GM21576 (cell line): ENCODE measurements around the gene FOS.
A peak's percentile ranks its signal among the peaks of the same experiment; 100 is the strongest.

ENCODE experiments used
- ATAC-seq: cut with Tn5 transposase; IDR thresholded peaks from one replicate; pipeline ENCODE4 v1.9.1; 2021; ENCODE audit warnings: mild to moderate bottlenecking, moderate library complexity; ENCODE audit not compliant: unreplicated experiment

FOS gene

GRCh38 chr14:75249958-75250336, 28.7 kb upstream of the FOS start:
- peak; percentile 17 for ATAC-seq

DNA sequence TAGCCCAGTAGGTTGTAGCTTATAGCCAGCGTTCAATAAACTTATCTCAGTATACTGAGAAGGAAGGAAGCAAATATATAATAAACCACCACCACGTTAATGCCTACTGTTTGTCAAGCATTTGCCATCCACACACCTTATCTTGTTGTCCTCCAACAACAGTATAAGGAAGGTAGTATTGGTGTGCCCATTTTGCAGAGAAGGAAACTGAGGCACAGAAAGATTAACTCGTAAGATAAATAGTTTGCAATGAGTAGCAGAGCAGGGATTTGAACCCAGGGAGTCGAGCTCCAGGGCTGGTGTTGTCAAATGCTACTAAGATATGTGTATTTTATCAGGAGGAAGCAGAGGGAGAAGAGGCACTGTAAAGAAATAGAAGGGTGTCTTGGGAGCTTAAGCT, 27.8 kb upstream of the FOS start:
- ATAC-seq = no peak

DNA sequence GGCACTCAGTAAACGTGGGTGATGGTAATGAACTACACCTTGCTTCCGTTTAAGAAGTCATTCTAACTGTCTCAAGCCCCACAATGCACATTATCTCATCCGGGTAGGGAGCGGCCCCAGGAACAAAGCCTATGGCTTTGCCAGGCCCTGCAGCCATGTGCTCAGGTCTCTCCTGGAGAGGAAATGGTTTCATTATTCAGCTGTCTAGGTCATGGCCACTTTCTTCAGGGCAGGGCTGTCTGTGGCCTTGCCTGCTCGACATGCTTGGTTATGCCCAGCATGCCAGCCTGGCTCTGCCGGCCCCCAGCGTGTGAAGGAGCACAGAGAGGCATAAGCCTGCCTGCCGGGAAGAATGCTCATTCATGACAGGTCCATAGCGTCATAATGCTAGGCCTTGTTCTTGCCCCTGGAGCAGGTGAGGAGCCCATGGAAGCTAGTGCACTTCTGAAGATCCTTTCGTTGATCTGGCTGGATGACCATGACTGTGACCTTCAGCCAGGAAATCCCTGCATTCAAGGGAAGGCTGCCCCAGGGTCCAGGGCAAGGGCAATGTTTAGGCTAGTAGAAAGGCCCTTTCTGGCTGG, 26.3 kb upstream of the FOS start:
- no peak for ATAC-seq

DNA sequence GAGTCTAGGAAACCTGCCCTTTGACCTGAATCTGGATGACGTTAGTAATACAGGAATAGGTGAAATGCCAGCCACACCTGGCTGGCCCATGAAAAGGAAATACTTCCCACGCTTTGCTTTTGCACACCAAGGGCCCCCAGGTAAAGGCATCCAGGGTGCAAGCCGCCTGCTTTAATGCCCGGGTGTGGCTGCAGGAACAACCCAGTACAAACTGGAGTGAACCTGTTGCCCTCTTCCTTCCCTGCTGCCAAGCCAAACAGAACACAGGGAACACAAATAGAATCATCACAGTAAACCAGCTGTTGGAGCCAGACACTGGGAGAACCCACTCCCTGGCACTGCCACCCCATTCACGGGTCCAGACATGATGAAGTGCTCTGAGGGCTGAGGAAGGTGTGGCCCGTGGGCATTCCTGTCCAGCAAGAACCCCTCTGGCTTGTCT, 24.2 kb upstream of the FOS start:
- no peak for ATAC-seq

DNA sequence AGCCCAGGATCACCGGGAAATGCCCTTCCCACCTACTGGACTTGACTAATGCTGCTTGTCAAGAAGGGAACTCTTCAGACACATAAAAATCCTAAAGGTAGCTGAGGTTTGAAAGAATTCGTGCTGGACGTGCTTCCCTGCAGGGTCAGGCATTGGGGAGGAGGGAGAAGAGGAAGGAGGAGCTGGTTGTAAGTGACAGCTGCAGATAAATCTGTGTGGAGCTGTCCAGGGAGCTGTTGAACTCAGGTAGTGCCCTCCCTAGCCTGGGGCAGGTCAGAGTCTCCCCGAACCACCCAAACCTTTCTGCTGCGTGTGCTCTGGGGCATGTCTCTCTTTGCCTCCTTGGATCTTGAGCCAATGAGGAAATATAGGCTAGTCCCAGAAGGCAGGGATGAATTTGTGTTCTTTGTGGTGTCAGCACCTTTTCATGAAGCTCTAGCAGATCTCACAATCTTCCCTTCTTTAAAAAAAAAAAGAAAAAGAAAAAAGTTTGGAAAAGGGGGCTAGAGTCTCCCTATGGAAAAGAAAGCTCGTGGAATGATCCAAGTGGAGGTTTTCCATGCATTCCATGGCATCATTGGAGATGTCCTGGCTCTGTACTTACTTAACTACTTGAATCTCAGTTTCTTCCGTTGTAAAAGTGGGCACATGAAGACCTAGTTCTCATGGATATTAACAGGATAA, 23.6 kb upstream of the FOS start:
- ATAC-seq = no peak

- ATAC-seq = peak; percentile 17
Observed at GRCh38 chr14:75258079-75258802, 20.4 kb upstream of the FOS start.

DNA sequence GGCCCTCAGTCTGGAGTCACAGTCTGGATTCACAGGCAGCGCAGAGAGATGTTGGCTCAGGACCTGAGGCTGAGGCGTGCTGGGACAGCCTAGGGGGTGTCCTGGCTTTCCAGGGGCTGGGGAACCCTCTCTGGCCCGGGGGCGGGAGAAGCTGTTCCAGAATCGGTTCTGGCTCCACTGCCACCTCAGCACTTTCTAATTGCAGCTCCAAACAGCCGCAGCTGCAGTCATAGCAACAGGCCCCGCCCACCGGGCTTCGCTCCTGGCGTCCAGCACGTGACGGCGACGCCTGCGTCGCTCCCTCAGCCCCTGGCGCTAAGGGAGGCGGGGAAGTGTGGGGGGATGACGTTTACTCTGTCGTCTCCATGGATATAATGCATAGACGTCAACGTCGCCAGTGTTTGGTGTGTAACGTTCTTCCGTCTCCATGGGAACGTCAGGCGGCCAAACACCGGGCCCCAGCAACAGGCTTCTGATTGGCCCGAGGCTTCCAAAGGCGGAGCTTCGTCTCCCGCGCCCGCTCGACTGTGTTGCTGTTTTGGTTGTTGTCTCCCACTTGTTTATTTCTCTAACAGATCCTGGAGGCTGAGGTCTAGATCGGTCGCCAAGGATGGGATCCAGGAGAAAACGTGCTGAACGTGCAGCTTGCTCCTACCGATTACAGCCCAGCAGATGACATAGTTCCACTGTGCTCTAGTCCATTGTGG, 19.7 kb upstream of the FOS start:
- peak; percentile 94 for ATAC-seq

DNA sequence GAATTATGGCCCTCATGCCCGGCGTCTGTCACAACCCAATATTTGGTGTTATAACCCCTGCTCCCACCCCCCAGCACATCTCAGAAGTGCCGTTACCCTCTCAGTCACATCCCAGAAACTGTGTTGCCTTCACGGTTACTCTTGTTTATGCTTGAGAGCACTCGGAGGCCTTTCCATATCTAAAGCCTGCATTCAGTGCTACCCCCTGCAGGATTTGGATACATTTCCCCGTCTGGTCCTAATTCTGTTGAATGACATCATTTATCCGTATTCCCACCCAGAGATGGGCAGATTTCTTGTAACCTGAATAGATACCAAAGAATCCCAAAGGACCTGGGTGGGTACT, 19.1 kb upstream of the FOS start:
- ATAC-seq = no peak

DNA sequence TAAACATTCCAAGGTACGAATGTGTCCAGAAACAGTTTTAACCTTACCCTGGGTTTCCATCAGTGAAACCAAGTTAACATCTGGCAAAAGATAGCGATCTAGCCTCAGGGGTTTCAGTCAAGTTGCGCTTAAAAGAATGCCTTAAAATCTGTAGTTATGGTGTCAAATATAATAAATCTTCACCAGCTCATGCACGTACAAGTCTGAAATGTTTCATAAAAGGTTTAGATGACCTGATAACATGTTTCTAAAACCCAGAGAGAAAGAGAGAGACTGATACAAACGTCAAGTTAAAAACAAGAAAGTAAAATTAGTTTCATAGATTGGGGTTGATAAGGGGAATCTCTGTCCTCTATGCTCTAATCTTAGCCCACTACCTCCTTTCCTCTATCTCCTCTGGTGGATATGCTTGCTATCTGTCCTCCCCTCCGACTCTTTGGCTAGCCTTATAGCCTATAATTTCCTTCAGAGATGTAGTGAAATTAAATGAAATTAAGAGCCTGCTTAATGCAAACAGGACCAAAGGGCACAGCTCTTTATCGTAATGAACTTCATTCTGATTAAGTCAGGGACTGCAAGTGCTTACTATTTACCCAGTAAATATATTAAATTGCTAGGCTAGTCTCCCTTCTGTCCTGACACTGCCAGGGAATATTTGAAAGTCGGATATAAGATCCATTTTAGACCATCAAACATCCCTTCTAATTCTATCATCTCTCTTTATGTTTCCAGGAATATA, 18.4 kb upstream of the FOS start:
- no peak for ATAC-seq

DNA sequence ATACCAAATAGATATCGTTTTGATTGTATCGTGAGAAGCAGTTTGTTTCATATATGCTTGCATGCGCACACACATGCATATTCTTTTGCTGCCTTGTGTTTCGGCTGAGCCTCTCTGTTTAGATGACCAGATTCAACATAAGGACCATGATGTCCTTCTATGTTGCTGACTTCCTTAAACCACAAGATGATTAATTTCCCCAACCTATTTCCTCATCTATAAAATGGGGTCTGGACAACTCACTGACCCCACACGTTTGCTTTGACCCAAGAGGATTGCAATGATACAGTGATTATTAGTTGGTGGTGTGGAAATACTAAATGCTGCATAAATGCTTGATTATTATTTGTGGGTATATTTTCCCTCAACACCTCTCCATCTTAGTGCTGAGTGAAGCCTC, 16.8 kb upstream of the FOS start:
- no peak for ATAC-seq

DNA sequence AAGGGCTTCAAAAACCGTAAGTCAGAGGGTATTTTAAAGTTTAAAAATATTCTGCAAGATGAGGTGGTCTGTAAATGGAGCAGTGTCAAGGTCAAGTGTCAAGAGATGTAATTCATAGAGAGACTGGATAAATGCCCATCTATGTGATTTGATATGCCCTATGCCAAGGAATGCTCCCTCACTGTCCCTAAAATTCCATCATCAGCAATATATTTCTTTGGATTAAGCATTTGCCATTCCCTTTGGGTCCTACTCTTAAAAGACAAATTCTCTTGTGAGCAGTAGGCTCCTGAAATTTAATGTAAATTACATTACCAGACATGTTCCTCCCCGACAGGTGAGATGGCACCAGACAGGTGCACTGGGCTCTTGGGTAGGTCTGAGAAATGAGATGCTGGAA, 16.0 kb upstream of the FOS start:
- no peak for ATAC-seq

- ATAC-seq = no peak
Observed at GRCh38 chr14:75264036-75264435, 14.6 kb upstream of the FOS start.

DNA sequence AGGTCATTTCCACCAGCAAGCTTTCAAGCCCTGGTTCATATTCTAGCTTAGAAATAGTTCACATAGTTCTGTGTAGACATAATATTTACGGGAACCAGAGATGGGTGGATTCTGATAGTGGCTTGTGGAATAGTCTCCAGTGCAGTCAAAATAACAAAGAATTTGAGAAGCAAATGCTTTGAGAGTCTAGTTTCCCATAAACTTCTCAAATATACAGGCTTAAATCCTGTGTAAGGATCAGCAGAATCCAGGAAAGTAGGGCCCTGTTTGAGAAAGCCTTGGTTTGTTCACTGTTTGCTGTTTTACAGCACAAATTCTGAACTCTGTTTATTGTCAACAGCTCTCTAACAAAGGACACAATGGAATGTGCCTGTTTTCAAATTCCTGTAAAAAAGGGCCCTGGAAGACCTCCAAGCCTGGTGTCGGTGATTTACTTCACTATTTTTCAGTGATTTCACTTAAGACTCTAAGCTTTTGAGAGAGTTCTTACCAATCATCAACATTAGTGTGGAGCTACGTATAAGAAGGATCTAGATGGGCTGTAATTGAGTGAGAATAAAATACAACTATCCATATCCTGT, 11.4 kb upstream of the FOS start:
- no peak for ATAC-seq

DNA sequence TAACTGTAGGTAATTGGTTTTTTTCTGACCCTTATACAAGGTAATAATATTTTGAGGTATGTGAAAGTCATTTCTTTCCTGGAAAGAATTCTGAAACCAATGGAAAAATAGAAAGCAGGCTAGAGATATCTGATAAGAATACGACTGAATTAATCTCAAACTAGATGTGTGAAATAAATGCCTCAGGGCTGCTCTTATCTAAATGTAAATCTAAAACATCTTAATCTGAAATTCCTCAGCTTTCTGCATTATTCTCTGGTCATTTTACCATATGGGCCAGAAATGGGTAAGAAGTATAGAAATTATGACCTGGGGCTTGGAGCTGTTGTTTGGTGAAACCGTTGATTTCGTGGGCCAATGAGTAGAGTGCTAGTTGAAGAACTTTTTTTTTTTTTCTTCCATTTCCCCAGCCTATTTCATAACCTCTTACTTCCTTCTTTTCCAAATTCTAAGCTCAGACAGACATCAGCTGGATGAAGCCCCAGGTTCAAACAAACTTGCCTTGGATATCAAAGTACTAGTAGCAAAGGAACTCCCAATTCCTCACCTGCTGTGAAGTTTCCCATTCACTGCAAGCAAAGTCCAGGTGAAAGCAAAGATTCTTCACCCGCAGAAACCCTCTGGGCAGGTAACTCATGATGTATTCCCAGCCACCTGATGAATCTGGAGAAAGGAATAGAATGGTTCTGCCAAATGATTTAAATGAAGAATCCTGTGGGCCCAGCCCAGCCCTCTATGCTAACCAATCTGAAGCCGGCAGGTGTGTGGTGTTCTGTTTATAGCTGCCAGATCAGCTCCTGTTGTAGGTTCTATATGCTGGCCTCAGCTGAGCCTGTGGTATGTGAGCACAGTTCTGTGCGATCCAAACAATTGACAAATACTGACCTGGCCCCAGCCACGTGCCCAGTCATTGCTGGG, 9.7 kb upstream of the FOS start:
- ATAC-seq = no peak

DNA sequence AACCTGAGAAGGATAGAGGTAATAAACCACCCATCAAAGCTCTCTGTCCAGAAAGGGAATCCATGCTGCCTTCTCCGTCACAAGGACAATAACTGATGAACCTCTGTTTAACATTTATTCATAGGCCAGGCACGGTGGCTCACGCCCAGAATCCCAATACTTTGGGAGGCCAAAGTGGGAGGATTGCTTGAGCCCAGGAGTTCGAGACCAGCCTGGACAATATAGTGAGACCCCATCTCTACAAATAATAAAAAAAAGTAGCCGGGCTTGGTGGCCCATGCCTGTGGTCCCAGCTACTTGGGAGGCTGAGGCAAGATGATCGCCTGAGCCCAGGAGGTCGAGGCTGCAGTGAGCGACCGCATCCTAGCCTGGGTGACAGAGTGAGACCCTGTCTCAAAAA, 7.1 kb upstream of the FOS start:
- ATAC-seq = no peak

DNA sequence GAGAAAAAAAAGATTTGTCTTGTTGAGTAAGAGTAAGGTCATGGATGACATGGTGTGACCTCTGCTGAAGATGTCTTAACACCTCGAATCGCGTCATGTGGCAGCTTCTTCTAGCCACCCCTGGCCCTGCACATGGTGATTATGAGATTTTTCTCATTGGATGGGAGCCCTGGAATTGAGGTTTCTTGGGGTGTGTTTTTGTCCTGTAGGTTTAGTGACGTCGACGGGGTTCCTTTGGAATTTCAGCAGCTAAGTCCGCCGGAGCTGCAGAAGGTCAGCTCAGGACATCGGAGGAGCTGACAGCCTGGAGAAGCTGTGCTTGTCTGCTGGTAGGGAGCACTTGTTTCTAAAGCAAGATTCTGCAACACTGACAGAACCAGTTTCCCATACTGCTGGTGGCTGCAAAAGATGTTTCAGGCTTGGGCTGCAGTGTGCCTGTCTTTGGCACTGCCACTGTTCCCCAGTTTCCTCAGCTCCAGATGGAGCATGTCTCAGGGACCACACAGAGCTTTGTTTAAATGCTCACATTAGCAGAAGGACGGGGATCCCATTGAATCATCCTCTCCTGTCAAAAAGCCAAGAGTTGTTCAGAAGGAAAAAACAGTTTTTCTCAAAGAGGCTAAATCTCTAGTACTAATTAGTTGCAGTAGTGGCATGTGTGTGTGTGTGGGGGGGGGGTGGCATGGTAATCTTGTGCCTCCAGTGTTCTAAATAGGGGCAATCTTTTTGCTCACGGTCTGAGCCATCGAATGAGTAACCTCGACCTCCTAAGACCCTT, 5.2 kb upstream of the FOS start:
- ATAC-seq = no peak

DNA sequence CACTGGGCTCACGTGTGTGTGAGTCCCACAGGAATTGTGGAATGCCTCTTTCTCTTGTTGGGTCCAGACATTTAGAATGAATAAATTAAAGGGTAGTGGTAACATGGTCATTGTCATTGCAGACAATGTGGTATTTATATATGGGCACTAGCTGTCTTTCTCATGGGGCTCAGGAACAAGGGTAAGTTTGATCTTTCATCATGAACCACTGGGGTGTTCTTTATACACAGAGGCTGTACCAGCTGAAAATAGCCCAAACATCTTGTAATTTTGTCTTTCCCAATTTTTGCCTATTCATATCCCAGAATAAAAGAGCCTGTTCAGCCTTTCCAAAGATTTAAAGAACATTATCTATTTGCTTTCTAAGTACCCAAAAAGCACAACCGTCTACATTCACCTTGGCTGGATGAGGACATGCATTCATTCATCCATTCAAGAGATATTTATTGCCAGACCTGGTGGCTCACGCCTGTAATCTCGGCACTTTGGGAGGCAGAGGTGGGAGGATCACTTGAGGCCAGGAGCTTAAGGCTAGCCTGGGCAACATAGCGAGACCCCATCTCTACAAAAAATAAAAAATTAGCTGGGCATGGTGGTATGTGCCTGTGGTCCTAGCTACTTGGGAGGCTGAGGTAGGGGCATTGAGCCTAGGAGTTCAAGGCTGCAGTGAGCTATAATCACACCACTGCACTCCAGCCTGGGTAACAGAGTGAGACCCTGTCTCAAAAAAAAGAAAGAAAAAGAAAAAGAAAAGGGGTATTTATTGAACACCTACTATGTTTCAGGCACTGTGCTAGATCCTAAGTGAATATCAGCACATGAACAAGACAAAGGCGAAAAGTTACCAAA, 4.4 kb upstream of the FOS start:
- ATAC-seq = no peak

DNA sequence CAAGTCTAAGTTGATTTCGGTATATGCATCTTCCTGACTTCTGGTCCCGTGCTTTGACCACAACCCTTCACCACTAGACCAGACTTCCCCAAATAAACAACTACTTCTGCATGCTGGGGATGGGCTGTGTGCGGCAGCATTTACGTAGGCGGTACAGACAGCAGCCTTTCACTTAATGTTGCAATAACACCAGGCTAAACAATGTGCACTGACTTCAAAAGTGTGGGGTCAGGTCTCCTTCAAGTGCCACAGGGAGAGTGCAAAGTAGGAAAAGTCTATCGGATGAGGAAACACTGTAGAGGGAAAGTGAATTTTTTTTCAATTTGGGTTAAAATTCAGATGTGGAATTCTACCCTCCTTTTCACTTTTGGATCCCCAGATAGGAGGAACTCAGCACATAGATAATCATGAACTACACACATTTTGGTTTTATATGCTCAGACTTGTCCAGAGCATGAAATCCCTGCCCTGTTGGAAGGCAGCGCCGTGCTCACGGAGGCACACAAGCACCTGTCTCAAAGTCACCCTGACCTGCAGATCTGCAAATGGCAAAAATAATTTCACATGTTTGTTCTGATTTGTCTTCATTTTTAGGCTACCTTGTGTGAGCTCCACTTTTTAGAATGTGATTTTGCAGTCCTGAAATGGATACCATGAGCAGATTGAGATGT, 3.6 kb upstream of the FOS start:
- ATAC-seq = no peak
